Stimulated activated CD4-positive, alpha-beta T cell treated with anti-CD3 and anti-CD28 coated beads, Interleukin-4, amount 100 ng/mL, for 1 hour (primary cell): ENCODE measurements around the gene POLR1E.
A peak's percentile ranks its signal among the peaks of the same experiment; 100 is the strongest.
"Not testable (repeated sequence)": the region's sequence is repeated elsewhere in the genome, so short reads cannot be mapped to it uniquely, and the experiment has no call there.

Experiments
- DNase-seq: peaks from one replicate; pipeline ENCODE4 v3.0.0-alpha.2; 2020

Gene POLR1E

DNA sequence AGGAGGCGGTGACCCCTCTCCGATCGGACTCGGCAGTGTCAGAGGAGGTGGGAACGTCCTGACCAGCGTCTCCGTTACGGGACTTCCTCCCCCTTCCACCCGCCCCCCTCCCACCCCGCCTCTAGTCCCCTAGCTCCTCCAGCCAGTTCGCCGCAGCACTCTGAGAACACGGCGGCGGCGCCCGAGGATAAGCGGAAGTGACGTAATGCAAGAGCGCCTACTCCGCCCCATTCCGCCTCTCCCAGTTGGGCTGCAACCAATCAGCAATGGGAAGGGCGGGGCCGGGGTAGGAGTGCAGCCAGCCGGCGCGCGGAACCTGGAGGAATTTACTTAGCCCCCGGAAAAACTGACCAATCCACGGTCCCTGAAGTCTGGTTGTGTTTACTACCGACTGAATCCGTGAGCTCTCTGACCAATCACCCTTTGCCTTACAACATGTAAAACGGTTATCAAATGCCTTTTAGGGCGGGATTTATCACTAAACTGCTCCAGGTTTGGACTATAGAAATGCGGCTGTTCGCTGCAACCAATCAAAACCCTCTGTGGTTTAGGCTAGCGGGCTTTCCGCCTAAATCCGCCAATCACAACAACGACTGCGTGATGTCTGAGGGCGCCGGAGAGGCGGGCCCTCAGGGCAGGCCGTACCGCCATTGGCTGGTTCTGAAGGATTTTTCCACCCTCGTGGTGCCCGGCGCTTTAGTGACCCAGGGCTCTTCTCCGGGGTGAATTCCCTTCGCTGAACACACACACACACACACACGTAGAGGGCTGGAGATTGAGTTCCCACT is 20.3 kb upstream of the POLR1E start, which contains the start of gene ZBTB5:
Gene ZBTB5 (minus strand): TSS at position 202 of the 788 bp plus-strand sequence. CDS start 22,899 bp downstream, outside the sequence.
- DNase-seq, result peak; percentile 98

DNA sequence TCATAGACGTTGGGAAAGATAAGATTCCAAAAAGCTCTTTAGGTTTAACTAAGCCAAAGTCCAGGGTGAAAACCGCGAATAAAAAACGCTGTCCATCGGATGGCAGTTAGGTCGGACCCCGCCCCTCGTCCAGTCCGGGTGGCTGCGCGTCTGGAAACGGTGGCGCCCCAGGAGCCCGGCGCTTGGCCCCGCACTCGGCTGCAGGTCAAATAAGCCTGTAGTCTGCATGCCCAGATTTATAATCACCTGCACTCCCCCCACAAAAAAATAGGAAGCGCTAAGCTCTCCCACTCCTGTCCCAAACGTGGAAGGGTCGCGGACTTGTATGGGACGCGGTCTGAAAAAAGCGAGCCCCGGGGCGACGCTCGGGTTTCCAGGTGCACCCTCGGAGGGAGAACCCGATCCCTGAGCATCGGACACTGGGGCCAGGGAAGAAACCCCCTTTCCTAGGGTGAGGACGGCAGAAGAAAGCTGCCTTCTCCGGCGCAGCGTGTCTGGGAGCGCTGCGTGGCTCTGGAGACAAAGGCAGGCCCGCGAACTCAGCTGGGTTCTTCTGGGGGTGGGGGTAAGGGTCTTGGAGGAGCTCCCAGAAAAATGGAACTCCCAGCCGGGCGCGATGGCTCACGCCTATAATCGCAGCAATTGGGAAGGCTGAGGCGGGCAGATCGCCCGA is 19.6 kb upstream of the POLR1E start:
- DNase-seq, result peak; percentile 38

DNA sequence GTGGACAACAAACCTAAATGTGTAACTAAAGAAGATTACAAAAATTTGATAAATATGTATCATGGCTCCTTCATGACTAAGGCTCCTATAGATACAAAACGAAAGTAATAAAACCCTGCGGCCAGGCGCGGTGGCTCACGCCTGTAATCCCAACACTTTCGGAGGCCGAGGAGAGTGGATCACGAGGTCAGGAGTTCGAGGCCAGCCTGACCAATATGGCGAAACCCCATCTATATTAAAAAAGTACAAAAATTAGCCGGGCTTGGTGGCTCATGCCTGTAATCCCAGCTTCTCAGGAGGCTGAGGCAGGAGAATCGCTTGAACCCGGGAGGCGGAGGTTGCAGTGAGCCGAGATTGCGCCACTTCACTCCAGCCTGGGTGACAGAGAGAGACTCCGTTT is 18.2 kb upstream of the POLR1E start:
- not testable (repeated sequence) for DNase-seq

DNA sequence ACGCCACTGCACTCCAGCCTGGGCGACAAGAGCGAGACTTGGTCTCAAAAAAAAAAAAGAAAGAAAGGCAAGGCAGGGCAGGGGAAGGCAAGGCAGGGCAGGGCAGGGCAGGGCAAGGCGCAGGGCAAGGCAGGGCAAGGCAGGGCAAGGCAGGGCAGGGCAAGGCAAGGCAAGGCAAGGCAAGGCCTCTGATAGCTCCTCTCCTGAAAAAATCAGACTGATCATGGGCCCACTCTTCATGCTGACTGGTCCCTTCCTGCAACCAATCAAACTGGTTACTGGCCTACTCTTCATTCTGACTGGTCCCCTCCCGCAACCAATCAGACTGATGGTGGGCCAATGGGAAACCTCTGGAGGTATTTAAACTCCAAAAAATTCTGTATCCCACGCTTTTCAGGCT is 17.1 kb upstream of the POLR1E start:
- DNase-seq, result no peak

DNA sequence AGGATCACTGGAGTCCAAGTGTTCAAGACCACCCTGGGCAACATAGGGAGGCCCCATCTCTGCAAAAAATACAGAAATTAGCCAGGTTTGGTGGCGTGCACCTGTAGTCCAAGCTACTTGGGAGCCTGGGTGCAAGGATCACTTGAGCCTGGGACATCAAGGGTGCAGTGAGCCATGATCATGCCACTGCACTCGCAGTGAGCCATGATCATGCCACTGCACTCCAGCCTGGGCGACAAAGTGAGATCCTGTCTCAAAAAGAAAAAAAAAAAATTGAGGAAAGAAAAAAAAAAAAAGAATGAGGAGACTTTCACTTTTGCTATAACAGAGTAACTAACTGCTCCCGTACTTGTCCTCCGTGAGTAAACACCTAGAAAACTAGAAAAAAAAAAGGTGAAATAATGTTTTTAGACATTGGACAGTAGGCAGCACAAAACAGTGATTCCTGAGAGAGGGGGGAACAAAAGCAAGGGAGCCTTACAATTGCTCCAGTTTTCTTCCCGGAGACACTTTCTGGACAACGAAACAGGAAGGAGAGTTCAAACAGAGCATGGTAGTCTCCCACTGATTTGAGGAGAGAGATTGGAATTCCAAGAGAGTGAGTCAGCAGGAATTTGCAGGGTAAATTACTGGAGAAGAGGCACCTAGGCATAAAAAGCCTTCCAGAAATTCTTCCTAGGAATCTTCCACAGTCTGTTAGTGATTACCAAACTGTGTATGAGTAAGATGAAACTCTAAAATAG is 13.6 kb upstream of the POLR1E start:
- DNase-seq, result no peak

DNA sequence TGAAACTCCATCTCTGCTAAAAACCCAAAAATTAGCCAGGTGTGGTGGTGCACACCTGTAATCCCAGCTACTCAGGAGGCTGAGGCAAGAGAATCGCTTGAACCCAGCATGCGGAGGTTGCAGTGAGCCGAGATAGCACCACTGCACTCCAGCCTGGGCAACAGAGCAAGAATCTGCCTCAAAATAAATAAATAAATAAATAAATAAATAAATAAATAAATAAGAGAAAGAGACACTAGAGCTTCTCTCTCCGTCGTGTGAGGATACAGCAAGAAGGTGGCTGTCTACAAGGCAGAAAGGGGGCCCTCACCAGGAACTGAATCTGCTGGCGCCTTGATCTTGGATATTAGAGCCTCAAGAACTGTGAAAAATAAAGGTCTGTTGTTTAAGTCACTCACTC is 11.8 kb upstream of the POLR1E start:
- DNase-seq, result not testable (repeated sequence)

DNA sequence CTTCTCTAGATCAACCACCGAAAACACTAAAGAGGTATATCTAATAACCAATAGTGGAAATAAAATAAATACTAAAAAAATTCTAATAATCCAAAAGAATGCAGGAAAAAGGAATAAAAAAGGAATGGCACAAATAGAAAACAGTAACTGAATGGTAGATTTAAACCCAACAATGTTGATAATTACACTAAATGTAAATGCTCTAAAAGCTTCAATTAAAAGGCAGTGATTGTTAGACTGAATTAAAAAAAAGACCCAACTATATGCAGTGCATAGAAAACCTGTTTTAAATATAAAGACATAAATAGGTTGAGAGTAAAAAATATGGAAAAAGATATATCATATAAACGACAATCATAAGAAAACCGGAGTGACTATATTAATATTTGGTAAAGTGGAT is 11.3 kb upstream of the POLR1E start:
- no peak for DNase-seq

DNA sequence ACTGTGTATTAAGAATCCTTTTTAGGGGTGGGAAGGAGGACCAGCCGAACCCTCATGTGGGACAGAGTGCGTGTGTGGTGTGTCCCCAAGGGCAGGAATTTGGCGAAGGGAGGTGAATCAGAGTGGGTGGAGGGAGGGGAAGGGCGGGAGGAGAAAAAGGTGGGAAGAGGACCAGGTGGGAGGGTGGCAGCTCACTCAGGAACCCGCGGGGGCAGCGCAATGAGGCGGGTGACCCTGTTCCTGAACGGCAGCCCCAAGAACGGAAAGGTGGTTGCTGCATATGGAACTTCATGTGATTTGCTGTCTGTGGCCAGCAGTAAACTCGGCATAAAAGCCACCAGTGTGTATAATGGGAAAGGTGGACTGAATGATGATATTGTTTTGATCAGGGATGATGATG is 8.8 kb upstream of the POLR1E start:
- DNase-seq, result no peak

DNA sequence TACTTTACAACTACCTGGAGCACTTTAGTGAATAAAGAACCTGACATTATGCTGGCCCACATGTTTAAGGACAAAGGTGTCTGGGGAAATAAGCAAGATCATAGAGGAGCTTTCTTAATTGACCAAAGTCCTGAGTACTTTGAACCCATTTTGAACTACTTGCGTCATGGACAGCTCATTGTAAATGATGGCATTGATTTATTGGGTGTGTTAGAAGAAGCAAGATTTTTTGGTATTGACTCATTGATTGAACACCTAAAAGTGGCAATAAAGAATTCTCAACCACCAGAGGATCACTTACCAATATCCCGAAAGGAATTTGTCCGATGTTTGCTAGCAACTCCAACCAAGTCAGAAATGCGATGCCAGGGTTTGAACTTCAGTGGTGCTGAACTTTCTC is 8.3 kb upstream of the POLR1E start:
- not testable (repeated sequence) for DNase-seq

DNA sequence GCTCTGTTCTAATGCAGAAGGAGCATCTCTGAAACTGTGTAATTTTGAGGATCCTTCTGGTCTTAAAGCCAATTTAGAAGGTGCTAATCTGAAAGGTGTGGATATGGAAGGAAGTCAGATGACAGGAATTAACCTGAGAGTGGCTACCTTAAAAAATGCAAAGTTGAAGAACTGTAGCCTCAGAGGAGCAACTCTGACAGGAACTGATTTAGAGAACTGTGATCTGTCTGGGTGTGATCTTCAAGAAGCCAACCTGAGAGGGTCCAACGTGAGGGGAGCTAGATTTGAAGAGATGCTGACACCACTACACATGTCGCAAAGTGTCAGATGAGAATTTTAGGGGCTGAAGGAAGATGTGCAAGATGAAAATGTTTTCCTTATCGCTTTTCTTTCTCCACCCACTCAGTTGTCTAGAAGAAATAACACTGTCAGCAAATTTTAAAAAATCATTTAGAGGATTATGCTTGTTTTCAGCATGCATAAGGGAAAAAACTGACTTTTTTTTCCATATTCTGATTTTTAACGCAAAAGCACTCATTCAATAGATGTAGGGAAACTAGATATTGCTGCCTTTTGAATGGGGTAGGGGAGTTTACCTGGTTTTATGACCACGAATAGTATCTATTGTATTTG is 7.6 kb upstream of the POLR1E start:
- not testable (repeated sequence) for DNase-seq

DNA sequence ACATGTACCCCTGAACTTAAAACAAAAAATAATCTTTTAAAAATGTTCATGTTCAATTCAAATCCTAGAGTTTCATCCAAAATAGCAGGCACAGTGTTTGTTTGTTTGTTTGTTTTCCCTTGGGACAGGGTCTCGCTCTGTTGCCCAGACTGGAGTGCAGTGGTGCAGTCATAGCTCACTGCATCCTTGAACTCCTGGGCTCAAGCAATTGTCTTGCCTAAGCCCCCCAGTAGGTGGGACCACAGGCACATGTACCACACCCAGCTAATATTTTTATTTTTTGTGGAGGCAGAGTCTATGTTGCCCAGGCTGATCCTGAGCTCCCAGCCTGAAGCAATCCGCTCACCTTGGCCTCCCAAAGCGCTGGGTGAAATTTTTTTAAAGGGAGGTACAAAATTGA is 5.0 kb upstream of the POLR1E start:
- DNase-seq, result no peak

DNA sequence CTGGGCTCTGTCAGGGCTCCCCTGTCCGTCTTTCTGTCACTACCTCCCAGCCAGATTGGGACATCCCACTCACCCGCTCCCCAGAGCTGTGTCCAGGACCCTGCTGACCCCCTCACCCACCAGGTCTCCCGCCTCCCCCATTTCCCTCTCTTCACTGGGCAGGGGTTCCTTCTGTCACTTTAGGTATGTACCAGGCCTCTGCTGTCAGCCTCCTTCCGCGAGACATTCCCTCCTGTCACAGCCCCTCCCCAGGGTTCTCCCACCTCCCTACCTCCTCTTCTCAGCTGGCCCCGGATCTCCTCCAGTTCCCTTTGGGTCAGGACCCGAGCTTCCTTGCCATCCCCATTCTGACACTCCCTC is 488 bp downstream of the POLR1E start:
- DNase-seq, result no peak

DNA sequence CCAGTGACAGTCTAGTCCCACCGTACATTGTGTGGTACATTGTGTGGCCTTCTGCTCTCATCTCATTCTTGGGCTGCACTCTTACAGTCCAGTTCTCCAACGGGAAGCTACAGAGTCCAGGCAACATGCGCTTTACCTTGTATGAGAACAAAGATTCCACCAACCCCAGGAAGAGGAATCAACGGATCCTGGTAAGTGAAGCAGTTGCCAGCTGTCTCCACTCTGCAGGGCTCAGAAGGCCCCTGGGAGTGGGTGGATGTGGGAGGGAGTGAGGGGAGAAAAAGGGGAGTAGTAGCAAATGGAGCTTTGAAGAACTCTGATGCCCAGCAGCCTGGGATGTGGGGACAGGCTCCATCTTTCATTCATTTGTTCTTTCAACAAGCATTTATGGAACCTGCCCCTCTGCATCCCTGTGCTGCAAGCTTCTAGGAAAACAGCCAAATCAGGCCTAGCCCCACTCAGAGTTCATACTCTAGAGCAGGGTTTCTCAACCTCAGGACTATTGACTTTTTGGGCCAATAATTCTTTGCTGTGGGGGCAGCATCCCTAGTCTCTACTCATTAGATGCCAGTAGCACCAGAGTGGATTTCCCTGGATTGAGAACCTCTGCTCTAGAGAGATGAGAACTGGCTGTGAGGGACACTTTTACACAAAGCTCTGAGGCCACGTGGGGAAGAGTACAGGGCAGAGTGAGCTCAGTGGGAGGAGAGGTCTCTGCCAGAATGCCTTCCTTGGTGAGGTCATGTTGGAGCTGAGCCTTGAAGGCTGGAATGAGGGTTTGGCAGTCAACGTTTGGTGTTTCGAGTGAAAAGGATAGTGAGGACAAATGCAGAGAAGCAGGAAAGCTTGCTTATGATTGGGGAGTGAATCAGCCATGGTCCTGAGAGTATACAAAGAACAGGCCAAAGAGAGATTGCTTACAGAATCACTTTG is 1.1 kb downstream of the POLR1E start:
- DNase-seq, result no peak

DNA sequence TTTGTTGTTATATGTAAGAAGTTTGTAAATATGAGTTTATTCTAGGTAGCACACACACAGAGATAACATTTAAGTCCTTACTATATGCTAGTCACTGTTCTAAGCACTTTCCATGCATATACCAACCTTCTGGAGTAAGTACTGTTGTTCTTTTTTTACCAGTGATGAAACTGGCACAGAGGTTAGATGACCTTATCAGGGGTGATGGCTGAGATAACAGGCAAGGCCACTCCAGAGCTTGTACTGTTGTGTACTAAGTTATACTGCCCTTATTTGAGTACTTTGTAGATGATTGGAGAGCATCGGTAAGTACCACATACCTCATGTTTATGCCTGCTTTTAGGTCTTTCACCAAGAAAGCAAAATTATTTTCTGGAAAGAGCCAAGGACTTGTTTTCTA is 6.2 kb downstream of the POLR1E start:
- DNase-seq, result no peak

DNA sequence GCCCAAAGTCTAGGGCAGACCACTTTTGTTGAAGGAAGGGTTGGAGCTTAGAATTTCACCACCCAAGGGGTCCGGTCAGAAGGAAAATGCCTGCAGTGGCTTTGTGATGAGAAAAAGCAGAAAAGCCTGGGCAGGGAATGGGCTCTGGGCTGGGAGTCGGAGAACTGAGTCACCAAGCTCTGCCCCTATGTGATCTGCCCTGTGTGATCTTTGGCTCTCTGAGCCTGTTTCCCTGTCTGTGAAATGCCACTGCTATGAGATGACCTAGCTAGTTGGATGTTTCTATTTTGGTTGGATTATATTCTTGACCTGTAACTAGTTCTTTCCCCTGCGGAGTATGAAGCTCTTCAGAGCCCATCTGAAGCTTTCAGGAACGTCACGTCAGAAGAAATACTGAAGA is 9.8 kb downstream of the POLR1E start:
- no peak for DNase-seq

DNA sequence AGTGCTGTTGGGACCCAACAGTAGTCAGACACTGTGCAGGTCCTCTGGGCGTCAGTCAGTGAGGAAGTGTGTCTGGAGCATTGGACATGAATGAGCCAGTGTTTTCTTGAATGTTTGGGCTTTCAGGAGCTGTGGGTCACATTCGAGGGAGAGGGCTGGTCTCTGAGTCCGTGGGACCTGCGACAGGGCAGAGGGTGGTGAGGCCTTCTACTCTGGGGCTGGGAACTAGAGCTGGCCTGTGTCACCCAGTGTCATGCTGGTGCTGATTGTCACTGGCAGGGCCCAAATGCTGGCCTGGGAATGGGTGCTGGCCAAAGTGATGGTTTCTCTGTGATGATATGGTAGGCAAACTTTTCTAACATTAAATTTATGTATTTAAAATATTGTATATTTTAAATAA is 10.3 kb downstream of the POLR1E start:
- DNase-seq, result no peak

DNA sequence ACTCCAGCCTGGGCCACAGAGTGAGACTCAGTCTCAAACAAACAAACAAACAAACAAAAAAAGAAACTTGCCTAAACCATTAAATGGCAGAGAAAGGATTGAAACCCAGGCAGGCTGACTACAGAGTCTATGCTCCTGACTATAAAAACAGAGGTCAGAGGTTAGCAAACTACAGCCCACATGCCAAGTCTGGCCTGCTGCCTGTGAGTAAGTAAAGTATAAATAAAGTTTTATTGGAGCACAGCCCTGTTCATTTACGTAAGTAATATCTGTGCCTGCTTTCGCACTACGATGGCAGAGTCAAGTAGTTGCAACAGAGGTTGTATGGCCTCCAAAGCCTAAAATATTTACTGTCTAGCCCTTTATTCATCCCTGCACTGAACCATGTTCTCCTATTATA is 11.6 kb downstream of the POLR1E start:
- DNase-seq, result no peak

DNA sequence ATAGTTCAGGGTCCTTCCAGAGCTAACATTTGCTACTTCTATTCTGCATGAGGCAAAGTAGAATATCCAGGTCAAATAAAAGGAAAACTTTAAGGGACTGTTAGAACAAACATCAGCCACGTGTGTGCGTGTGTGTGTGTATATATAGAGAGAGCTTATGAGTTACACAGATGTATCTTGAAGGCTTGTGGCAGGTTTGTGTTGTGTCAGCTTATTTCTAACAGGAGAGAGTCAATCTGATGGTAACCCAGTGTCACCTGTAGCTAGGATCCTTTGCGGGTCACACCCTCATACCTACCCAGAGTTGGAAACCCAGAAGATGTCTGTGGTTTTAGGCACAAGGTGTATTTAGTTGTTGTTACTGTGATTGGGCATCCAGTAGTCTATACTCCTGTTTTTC is 12.7 kb downstream of the POLR1E start:
- no peak for DNase-seq

DNA sequence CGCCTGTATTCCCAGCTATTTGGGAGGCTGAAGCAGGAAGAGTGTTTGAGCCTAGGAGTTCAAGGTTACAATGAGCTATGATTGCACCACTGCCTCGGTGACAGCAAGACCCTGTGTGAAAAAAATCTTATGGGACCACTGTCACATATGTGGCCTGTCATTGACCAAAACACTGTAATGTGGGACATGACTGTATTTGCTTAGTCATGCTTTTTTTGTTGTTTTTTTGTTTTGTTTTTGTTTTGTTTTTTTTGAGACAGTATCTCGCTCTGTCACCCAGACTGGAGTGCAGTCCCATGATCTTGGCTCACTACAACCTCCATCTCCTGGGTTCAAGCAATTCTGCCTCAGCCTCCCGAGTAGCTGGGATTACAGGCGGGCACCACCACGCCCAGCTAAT is 13.5 kb downstream of the POLR1E start:
- DNase-seq, result no peak

DNA sequence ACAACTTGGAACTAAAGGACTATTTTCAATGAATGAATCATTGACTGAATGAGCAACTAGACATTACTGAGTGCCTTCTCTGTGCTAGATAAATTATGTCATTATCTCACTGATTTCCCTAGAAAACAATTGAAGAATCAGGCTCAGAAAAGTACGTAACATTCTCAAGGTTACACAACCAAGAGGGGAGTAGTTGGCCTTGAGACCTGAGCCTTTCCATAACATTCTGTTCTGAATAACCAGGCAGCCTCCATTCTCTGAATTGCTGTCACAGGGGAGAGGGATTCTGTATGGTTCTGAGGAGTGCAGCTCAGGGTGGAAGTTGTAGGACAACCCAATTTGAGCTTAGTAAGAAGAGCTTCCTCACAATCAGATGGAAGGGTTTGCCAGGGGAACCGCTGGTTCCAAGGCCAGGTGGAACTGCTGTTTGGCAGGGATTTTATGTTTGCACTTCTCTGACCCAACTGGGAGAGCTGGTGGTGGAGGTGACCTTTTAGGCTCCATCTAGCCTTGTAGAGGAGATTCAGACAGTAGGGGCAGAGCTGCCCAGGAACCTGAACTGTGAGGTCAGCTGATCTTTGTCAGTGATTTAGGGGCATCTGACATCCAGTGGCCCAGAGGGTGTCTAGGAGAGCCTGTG is 16.3 kb downstream of the POLR1E start:
- no peak for DNase-seq

DNA sequence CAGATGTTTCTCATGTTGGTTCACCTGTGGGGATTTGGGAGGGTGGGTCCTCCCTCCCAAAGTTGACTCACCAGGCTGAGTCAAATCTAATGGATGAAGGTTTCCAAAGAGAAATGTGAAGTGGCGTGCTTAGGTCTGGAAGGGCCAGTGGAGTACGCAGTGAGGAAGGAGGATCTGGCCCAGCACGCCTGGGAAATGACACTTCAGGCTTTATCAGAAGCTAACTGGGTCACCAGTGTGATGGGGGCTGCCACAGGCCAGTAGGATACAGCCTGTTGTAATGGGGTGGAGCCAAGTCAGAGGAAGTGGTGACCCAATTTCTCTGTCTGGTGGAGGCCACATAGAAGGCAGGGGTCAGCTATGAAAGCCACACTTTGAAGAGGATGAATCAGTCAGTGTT is 18.0 kb downstream of the POLR1E start:
- DNase-seq, result no peak

DNA sequence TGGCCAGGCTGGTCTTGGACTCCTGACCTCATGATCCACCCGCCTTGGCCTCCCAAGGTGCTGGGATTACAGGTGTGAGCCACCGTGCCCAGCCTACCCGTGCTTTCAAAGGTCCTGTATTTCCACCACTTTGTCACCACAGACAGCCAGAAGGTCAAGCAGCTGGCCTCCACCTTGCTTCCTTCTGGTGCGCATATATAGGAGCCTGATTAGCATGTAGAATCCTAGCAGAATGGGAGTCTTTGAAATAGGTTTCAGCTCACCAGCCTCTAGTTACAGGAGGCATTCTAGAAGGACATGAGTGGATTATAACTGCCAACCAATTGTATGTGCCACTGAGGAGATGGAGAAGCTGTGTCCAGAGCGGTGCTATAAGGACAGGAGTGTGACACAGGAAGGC is 18.9 kb downstream of the POLR1E start:
- no peak for DNase-seq
